Stimulated activated naive CD8-positive, alpha-beta T cell treated with anti-CD3 and anti-CD28 coated beads, Interleukin-15, Interleukin-2, amounts not matched to agents 100 ng/mL and 50 ng/mL, for 24 hours (primary cell): Measurements from ENCODE around the gene GATA2.

Source experiments
- H3K27ac Mint-ChIP-seq: one replicate; pipeline ENCODE4 v1.8.0; 2021; ENCODE audit warnings: mild to moderate bottlenecking, mixed read lengths
- H3K27me3 Mint-ChIP-seq: one replicate; pipeline ENCODE4 v1.8.0; 2021; ENCODE audit warnings: mixed read lengths
- H3K36me3 Mint-ChIP-seq: one replicate; pipeline ENCODE4 v1.8.0; 2021; ENCODE audit warnings: low read depth, mixed read lengths
- H3K4me1 Mint-ChIP-seq: one replicate; pipeline ENCODE4 v1.8.0; 2021; ENCODE audit warnings: low read depth, mixed read lengths
- H3K4me3 Mint-ChIP-seq: one replicate; pipeline ENCODE4 v1.8.0; 2021; ENCODE audit warnings: mild to moderate bottlenecking, mixed read lengths
- H3K9me3 Mint-ChIP-seq: one replicate; pipeline ENCODE4 v1.8.0; 2021; ENCODE audit warnings: mixed read lengths

Gene GATA2

GRCh38 chr3:128464188-128464587, 28.8 kb downstream of the GATA2 start:
- H3K27ac Mint-ChIP-seq: no peak overlapping the region
- no peak overlapping the region for H3K4me3 Mint-ChIP-seq
- peaks cover 8% of the 10 kb centered on the region for H3K4me1 Mint-ChIP-seq
- no peaks in the 10 kb centered on the region for H3K9me3 Mint-ChIP-seq
- no peaks in the 10 kb centered on the region for H3K36me3 Mint-ChIP-seq
- peaks cover 13% of the 10 kb centered on the region for H3K27me3 Mint-ChIP-seq

DNA sequence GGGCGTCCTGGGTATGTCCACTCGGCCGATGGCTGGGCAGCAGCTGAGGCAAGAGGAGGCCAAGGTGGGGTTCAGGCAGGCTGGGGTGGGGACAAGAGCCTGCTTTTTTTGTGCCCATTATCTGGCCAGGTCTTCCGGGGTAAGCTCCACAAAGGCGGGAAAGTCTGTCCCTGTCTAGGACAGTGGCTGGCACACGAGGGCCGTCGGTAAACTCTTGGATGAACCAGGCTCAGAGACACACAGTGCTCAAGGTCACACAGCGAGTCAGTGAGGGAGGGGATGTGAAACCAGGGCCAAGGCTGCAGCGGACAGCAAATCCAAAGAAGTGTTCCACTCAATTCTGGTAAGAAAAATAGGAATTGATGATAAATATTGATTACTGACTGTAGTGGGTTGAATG, 29.2 kb downstream of the GATA2 start:
- Mint-ChIP-seq H3K4me3 (no peak overlapping the region), H3K36me3 (no peaks in the 10 kb centered on the region), H3K4me1 (peaks cover 8% of the 10 kb centered on the region), H3K9me3 (no peaks in the 10 kb centered on the region), H3K27ac (no peak overlapping the region), H3K27me3 (peaks cover 13% of the 10 kb centered on the region)

DNA sequence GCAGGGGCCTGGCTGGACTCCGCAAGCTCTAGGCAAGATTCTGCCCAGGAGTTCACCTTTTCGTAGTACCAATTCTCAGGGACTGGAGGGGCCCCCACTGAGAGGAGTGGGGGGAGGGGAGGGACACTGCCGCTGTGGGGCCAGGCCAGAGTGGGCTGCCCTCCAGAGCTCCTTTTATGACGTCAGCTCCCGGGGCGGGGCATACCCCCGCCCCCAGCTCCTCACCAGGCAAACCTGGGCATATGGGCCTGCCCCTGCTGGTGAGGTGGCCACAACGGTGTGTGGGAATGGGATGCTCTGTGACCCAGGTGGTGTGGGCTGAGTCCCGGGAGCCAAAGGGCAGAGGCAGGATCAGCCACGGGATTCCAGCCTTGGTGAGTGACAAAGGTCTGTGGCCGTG, 29.6 kb downstream of the GATA2 start:
- Mint-ChIP-seq H3K4me3 (no peak overlapping the region), H3K27me3 (peaks cover 13% of the 10 kb centered on the region), H3K36me3 (no peaks in the 10 kb centered on the region), H3K27ac (no peak overlapping the region), H3K4me1 (peaks cover 8% of the 10 kb centered on the region), H3K9me3 (no peaks in the 10 kb centered on the region)

DNA sequence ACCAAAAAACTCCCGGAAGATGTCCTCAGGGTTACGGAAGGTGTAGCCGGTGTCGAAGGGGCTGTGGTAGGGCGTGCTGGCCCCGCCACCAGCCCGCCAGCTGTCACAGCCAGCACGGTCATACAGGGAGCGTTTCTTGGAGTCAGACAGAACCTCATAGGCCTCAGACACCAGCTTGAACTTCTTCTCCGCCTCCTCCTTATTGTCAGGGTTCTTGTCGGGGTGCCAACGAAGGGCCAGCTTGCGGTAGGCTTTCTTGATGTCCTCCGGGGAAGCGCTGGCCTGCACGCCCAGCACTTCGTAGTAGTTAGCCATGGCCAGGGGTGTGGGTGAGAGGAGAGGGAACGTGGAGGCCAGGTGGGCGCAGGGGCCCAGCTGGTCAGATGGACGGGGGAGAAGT, 30.1 kb downstream of the GATA2 start:
- H3K9me3 Mint-ChIP-seq: no peaks in the 10 kb centered on the region

GRCh38 chr3:128462341-128462910, 30.6 kb downstream of the GATA2 start:
- Mint-ChIP-seq H3K4me3 (no peak overlapping the region), H3K27me3 (peaks cover 13% of the 10 kb centered on the region), H3K4me1 (peaks cover 7% of the 10 kb centered on the region), H3K36me3 (no peaks in the 10 kb centered on the region), H3K27ac (no peak overlapping the region), H3K9me3 (no peaks in the 10 kb centered on the region)

More for the DNA sequence above, 30.1 kb downstream of the GATA2 start:
- Mint-ChIP-seq H3K4me1 (peaks cover 8% of the 10 kb centered on the region), H3K4me3 (no peak overlapping the region), H3K27me3 (peaks cover 13% of the 10 kb centered on the region), H3K27ac (no peak overlapping the region), H3K36me3 (no peaks in the 10 kb centered on the region)

DNA sequence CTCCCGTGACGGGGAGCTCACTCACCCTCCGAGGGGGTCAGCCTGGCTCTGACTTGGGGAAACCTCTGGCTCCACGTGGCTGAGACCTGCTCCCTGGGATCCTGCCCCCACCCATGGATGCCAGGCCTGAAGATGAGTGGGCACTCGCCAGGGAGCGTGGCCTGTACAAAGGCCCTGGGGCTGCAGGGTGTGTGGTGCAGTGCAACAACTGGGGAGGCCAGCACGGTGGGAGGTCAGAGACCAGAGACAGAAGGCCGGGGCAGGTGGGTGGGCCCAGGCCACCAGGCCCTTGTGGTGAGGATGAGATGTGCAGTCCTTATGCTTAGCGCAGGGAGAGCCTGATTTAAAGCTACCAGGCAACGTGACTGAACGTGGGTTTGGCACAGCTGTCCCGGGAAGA, 31.3 kb downstream of the GATA2 start:
- Mint-ChIP-seq H3K27ac (no peak overlapping the region), H3K36me3 (no peaks in the 10 kb centered on the region), H3K4me3 (no peak overlapping the region), H3K4me1 (peaks cover under 1% of the 10 kb centered on the region), H3K9me3 (no peaks in the 10 kb centered on the region), H3K27me3 (peaks cover 13% of the 10 kb centered on the region)

DNA sequence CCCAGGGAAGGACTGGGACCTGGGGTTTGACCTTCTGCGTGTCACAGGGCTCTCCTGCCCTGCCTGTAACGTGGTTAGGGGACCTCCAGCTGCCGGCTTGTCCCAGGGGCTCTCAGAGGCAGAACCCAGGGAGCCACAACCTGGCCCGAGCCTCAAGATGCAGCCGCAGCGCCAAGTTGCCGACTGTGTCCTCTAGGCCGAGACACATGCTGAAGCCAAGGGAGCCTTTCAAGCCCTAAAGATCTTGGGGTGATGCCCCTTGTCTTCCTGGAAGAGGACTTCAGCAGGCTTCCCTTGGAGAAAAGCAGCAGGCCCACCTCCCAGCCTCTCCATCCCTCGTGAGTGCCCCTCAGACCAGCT, 33.6 kb downstream of the GATA2 start:
- Mint-ChIP-seq H3K36me3 (no peaks in the 10 kb centered on the region), H3K9me3 (no peaks in the 10 kb centered on the region), H3K4me3 (no peak overlapping the region), H3K27ac (no peak overlapping the region), H3K27me3 (peaks cover 17% of the 10 kb centered on the region), H3K4me1 (no peaks in the 10 kb centered on the region)

DNA sequence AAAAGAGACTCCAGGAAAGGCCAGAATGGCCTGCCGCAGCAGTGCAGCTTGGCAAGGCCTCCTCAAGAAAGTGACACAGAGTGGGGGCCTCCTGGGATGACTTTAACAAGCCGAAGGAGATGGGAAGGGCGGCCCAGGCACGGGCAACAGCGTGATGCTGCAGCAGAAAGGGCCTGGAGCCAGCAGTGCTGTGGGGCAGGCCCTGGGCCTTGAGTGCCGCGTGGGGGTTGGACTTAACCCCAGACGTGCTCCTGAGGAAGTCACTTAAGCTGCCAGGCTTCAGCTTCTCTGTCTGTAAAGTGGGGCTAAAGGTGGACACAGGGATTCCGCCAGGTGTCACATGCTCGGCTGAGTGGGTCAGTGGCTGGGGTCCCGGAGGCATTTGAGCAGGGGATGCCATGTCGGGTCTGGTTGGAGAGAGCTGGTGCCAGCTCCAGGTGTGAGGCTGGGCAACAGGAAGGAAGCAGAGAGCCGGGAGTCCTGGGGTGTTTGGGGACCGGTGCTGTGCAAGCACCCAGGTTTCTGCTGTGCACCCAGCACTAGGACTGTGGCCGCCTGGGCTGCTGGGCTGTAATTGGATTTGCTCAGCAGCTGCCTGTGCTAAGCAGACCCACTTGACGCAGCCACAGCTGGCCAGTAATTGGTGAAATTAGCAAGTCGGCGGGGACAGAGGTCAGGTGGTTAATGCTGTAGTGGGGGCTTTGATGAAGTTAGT, 34.1 kb downstream of the GATA2 start:
- no peaks in the 10 kb centered on the region for H3K4me1 Mint-ChIP-seq
- no peaks in the 10 kb centered on the region for H3K9me3 Mint-ChIP-seq
- peaks cover 20% of the 10 kb centered on the region for H3K27me3 Mint-ChIP-seq
- H3K27ac Mint-ChIP-seq: no peak overlapping the region
- H3K36me3 Mint-ChIP-seq: no peaks in the 10 kb centered on the region
- no peak overlapping the region for H3K4me3 Mint-ChIP-seq

GRCh38 chr3:128457937-128458336, 35.1 kb downstream of the GATA2 start:
- Mint-ChIP-seq H3K4me1 (no peaks in the 10 kb centered on the region), H3K9me3 (no peaks in the 10 kb centered on the region), H3K27me3 (peaks cover 22% of the 10 kb centered on the region), H3K4me3 (no peak overlapping the region), H3K36me3 (no peaks in the 10 kb centered on the region), H3K27ac (no peak overlapping the region)

- H3K4me1 Mint-ChIP-seq: no peaks in the 10 kb centered on the region
- no peaks in the 10 kb centered on the region for H3K36me3 Mint-ChIP-seq
- H3K27me3 Mint-ChIP-seq: peaks cover 24% of the 10 kb centered on the region
- no peak overlapping the region for H3K4me3 Mint-ChIP-seq
- no peak overlapping the region for H3K27ac Mint-ChIP-seq
- H3K9me3 Mint-ChIP-seq: no peaks in the 10 kb centered on the region
Observed at GRCh38 chr3:128456776-128457715, 36.0 kb downstream of the GATA2 start.

GRCh38 chr3:128455786-128456748, 36.9 kb downstream of the GATA2 start:
- H3K36me3 Mint-ChIP-seq: no peaks in the 10 kb centered on the region
- no peaks in the 10 kb centered on the region for H3K9me3 Mint-ChIP-seq
- no peak overlapping the region for H3K27ac Mint-ChIP-seq
- H3K4me3 Mint-ChIP-seq: no peak overlapping the region
- H3K27me3 Mint-ChIP-seq: peaks cover 28% of the 10 kb centered on the region
- H3K4me1 Mint-ChIP-seq: no peaks in the 10 kb centered on the region

DNA sequence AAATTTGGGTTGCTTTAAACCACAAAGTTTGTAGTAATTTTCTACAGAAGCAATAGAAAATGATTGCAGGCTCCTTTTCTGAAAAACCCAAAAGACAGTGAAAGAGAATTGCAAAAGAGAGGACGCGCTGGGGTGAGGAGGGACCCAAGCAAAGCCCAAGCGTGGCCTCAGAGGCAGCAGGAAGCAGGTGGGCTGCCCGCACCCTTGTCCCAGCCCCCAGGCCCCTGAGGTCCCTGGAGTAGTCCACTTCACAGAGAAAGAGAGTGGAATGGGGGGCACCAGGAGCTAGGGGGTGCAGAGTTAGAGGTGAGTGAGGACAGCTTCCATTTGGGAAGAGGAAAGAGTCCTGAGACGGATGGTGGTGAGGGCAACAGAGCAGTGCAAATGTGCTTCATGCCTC, 37.9 kb downstream of the GATA2 start:
- Mint-ChIP-seq H3K27me3 (peaks cover 26% of the 10 kb centered on the region), H3K9me3 (no peaks in the 10 kb centered on the region)

DNA sequence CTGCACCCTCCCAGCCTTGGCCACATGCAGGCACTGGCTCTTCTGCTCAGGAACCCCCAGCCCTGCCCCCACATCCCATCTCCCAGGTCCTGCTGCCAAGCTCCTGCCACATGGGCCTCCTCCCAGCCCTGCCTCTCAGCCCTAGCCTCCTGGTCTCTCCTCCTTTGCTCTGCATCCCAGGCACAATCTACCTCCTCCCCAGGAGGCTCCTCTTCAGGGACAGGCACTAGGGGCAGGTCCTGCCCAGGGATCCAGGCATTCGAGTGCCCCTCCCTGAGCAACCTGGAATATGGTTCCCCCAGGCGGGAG, 38.7 kb downstream of the GATA2 start:
- peaks cover 26% of the 10 kb centered on the region for H3K27me3 Mint-ChIP-seq
- no peaks in the 10 kb centered on the region for H3K36me3 Mint-ChIP-seq
- H3K4me1 Mint-ChIP-seq: peaks cover 3% of the 10 kb centered on the region
- no peak overlapping the region for H3K4me3 Mint-ChIP-seq
- H3K27ac Mint-ChIP-seq: no peak overlapping the region
- H3K9me3 Mint-ChIP-seq: no peaks in the 10 kb centered on the region

More for the DNA sequence above, 37.9 kb downstream of the GATA2 start:
- Mint-ChIP-seq H3K27ac (no peak overlapping the region), H3K4me3 (no peak overlapping the region), H3K36me3 (no peaks in the 10 kb centered on the region), H3K4me1 (no peaks in the 10 kb centered on the region)

DNA sequence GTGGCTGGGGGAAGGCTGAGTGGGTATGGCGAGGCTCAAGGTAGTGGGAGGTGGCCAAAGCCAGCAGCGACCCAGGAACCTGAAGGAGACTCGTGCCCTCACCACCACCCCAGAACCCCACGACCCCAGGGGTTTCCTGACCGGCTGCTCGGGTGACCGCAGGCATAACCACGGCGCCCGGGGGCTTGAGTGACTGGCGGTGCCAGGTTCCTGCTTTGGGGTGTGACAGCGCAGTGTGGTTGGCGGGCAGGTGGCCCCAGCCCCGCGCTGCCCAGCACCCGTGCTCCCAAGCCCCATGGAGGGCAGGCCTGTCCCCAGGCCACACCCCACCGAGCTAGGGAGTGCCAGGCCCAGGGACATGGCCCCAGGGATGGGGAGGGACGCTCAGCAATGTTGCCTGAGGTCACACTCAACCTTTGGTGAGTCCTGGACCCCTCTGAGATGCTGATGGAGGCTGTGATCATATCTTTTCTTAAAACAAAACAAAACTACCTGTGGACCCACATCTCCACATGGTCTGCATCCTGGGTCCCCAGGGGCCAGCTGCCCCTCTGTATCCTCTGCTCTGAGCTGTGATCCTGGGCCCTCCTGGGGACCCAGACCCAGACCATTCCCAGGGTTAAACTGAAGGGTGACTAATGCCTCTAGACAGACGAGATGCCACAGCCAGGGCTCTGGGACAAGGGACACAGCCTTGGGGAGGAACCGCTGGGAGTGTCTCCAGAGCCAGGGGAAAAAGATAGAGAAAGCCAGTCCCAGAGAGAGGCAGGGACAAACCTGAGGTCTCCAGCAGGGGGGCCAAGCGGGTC, 39.3 kb downstream of the GATA2 start:
- peaks cover 26% of the 10 kb centered on the region for H3K27me3 Mint-ChIP-seq
- no peak overlapping the region for H3K4me3 Mint-ChIP-seq
- H3K27ac Mint-ChIP-seq: no peak overlapping the region
- H3K36me3 Mint-ChIP-seq: peaks cover 1% of the 10 kb centered on the region
- peaks cover 7% of the 10 kb centered on the region for H3K4me1 Mint-ChIP-seq
- peaks cover under 1% of the 10 kb centered on the region for H3K9me3 Mint-ChIP-seq
